GM10266 (cell line): ENCODE results near the gene RBL1.

Experiments
- DNase-seq: peaks from one replicate; pipeline ENCODE4 v3.0.0; 2012; ENCODE audit errors: extremely low spot score
- TF ChIP-seq, protein P1 (sequence below): IDR thresholded peaks from 2 replicates; pipeline ENCODE4 v1.5.1; 2012; ENCODE audit warnings: mild to moderate bottlenecking, low read depth; ENCODE audit not compliant: control insufficient read depth, insufficient read depth; ENCODE audit errors: missing control alignments

Gene RBL1

DNA sequence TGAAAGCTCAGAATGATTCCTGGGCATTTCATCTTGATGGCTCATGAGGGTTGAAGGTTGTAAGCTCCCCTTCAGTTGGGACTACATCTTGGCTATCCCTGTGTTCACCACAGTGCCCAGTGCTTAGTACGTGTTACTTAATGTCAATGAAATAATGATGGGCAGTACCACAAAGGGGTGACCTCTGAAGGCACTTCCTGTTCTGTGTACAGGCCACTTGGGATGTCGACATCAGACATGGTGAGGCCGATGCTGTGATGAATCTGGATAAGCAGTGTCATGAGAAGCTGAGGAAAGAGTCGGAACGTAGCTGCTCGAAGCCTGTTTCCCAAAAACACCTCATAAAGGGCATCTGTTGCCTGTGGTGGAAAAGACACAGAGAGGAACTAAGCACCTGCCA is 27.6 kb upstream of the RBL1 start:
- TF ChIP-seq, protein P1, sequence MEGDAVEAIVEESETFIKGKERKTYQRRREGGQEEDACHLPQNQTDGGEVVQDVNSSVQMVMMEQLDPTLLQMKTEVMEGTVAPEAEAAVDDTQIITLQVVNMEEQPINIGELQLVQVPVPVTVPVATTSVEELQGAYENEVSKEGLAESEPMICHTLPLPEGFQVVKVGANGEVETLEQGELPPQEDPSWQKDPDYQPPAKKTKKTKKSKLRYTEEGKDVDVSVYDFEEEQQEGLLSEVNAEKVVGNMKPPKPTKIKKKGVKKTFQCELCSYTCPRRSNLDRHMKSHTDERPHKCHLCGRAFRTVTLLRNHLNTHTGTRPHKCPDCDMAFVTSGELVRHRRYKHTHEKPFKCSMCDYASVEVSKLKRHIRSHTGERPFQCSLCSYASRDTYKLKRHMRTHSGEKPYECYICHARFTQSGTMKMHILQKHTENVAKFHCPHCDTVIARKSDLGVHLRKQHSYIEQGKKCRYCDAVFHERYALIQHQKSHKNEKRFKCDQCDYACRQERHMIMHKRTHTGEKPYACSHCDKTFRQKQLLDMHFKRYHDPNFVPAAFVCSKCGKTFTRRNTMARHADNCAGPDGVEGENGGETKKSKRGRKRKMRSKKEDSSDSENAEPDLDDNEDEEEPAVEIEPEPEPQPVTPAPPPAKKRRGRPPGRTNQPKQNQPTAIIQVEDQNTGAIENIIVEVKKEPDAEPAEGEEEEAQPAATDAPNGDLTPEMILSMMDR, result no peak
- no peak for DNase-seq

DNA sequence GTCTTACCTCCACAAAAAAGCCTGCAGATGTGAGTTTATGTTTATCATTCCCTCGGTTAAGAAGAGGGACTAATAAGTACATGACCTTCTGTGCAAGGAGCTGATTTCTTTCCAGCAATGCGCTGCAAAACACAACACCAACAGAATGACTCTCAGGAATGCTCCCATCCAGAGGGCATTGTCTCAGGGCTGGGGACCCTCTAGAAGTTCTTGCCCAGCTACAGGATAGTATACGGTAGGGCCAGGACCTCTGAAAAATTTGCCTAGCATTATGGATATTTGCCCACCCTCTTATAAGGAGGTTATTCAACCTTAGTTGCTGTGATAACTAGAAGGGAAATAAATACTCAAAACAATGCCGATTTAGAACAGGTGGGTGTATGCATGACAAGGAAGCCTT is 24.7 kb upstream of the RBL1 start:
- TF ChIP-seq, protein P1, result no peak
- DNase-seq, result no peak

DNA sequence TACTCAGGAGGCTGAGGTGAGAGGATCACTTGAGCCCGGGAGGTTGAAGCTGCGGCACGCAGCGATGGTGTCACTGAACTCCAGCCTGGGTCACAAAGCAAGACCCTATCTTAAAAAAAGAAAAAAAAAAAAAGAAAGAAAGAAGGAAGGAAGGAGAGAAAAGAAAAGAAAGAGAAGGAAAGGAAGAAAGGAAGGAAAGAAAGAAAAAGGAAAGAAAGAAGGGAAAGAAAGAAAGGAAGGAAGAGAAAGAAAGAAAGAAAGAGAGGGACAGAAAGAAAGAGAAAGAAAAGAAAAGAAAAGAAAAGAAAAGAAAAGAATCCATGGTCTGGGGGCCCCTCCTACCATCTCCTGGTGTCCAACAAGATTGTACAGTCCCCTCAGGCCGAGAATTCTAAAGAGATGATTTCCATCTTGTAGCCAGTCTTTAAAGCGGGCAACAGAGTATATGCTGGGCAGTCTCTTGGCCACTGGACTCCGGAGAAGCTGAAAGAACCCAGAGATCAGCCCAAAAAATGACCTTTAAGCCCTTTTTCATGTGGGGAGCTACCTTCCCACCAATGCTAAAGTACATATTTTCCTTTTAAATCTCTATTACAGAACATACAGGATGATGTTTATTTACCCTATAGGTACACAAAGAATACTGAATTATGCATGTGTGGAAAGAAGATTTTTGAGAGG is 23.7 kb upstream of the RBL1 start:
- no peak for DNase-seq
- TF ChIP-seq, protein P1, result no peak

DNA sequence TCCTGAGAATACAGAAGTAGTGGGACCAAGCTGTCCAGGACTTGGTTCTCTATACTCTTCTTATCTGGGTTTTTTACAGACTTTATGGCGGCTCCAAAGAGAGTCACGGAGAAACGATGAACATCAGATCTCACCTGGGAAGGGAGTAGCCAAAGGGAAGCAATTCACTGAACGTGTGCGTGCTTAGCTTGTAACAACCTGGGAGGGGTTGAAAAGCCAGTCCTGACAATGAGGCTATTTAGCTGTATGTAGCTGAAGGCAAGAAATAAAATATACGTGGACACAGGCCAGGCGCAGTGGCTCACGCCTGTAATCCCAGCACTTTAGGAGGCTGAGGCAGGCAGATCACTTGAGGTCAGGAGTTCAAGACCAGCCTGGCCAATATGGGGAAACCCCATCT is 18.2 kb upstream of the RBL1 start:
- DNase-seq, result no peak
- TF ChIP-seq, protein P1, result no peak

DNA sequence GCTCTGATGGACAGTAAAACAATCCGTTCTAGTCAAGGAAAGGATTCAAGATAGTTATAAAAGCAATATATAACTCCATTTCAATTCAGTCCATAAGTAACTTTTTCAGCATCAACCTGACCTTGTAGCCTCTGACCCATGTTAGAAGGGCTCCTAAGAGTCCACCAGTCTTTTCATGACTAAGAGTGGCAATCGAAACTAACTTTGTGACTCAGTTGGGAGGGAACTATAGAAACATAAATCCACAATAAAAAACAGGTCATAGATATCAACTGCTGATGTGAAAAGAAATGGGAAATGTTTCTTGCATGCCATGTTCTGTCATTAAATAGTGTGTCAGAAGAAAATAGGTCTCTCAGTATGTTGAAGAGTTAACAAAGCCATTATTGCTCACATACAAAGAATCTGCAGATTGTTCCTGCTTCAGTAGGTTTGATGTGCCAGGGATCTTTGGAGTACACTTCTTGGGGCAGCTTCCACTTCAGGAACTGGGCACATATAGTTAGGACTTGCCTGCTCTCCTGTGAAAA is 16.2 kb upstream of the RBL1 start:
- DNase-seq, result no peak
- TF ChIP-seq, protein P1, result no peak

DNA sequence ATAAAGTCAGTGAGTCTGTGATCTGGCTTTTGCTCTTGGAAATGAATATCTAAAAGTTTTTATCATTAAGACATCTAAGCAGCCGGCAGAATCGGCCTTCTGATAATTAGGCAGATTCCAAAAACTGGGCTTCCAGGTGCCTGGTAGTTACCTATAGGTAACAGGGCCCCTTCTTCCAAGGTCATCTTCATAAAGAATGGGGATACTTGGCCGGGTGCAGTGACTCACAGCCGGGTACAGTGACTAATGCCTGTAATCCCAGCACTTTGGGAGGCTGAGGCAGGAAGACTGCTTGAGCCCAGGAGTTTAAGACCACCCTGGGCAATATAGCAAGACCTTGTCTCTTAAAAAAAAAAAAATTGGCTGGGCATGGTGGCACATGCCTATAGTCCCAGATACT is 12.9 kb upstream of the RBL1 start:
- TF ChIP-seq, protein P1, result no peak
- no peak for DNase-seq

DNA sequence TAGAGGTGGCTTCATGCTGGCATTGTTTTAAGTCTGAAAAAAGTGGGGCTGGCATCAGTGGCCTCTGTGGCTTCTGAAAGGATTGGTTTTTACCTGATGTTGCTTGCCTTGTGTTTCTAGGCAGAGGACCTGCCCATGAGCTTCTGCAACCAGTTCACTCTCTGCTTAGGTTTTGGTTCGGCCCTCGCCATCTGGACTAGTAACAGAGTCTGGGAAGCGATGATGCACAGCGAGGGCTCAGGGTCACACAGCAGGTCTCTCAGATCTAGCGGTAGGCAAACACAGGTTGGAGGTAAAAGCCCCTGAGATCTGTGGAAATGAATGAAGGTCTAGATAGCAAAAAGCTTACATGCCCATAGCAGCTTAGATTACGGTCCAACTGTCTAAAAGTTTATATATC is 6.8 kb upstream of the RBL1 start:
- no peak for DNase-seq
- TF ChIP-seq, protein P1, result no peak
